Measurements from ENCODE around the gene PCYT1A. TPM values are rescaled to one million over a fixed set of nuclear protein-coding genes. Genes with fewer than 3 reads are reported as not detected.
"Not testable (repeated sequence)": the region's sequence is repeated elsewhere in the genome, so short reads cannot be mapped to it uniquely, and the experiment has no call there.

PCYT1A gene
- total and polyA plus RNA-seq, 7 donors = 28.4 to 98.4 (median 62.9) TPM

DNA sequence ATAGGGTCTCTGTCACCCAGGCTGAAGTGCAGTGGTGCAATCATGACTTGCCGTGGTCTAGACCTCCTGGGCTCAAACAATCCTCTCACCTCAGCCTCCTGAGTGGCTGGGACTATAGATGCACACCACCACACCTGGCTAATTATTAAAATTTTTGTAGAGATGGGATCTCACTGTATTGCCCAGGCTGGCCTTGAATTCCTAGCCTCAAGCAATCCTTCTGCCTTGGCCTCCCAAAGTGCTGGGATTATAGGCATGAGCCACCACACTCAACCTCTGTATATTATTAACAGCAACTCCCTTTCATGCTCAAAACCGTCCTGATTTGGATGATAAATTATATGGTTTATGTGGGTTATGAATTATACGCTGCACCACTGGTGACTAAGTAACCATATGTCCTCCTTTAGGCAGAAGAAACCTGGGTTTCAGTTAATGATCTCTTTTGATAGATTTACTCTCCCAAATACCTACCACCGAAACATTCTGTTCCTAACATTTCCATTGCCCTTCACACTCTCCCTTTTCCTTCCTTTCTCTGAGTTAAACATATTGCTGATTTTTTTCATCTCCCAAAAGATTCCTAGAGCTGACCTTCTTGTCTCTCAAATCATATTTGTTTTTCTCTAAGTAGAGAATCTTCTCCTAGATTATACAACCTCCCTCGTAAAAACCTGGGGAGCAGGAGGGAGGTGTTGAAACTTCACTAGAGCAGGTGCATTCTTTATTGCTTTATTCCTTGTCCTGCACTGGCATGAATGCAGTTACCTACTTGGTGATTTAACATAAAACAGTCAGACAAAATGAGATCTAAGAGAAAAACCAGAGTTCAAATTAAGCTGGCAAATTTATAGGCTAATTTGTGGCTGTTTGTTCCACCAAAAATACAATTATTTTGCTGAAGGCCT, 32.9 kb downstream of the PCYT1A start:
- H3K27me3 ChIP-seq (ENCODE audit: insufficient read depth in 3 of 3, low read length in 2 of 3) = no peaks in the 10 kb centered on the region
- H3K36me3 ChIP-seq (ENCODE audit: insufficient read depth in 1 of 2, low read depth in 1 of 2) = peaks cover 3 to 45% of the 10 kb centered on the region in 2 donors
- TF ChIP-seq, protein P1, sequence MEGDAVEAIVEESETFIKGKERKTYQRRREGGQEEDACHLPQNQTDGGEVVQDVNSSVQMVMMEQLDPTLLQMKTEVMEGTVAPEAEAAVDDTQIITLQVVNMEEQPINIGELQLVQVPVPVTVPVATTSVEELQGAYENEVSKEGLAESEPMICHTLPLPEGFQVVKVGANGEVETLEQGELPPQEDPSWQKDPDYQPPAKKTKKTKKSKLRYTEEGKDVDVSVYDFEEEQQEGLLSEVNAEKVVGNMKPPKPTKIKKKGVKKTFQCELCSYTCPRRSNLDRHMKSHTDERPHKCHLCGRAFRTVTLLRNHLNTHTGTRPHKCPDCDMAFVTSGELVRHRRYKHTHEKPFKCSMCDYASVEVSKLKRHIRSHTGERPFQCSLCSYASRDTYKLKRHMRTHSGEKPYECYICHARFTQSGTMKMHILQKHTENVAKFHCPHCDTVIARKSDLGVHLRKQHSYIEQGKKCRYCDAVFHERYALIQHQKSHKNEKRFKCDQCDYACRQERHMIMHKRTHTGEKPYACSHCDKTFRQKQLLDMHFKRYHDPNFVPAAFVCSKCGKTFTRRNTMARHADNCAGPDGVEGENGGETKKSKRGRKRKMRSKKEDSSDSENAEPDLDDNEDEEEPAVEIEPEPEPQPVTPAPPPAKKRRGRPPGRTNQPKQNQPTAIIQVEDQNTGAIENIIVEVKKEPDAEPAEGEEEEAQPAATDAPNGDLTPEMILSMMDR (IDR thresholded peaks at IDR 0.05) = no peak
- 72 to 80% (median 76%) methylated on average over 5 of the region's 5 CpGs for WGBS, 3 donors
- no peaks in the 10 kb centered on the region for H3K9me3 ChIP-seq
- H3K4me3 ChIP-seq = no peak overlapping the region
- no peak for DNase-seq
- peaks cover 2% of the 10 kb centered on the region for H3K4me1 ChIP-seq
- ATAC-seq = no peak
- intact Hi-C loops (cut with DNase I) = loop anchor here (5.0 to 10.0 kb wide), 4 partner anchors 60 to 263 kb away; partner anchors contain the start of genes DYNLT2B (in 2 of the 2) and SMCO1 (in 2 of the 2)
- H3K27ac ChIP-seq = no peak overlapping the region

DNA sequence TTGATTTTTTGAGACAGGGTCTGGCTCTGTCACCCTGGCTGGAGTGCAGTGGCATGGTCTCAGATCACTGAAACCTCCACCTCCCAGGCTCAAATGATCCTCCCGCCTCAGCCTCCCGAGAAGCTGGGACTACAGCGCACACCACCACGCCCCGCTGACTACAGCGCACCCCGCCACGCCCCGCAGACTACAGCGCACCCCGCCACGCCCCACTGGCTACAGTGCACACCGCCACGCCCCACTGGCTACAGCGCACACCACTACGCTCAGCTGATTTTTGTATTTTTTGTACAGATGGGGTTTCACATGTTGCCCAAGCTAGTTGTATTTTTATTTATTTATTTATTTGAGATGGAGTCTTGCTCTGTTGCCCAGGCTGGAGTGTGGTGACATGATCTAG, 35.6 kb downstream of the PCYT1A start:
- ATAC-seq (no peak), DNase-seq (no peak)
- no peaks in the 10 kb centered on the region for H3K9me3 ChIP-seq
- TF ChIP-seq, protein P1 (IDR thresholded peaks at IDR 0.05) = no peak
- WGBS, 3 donors = 98 to 99% (median 99%) methylated on average over 16 of the region's 16 CpGs
- intact Hi-C loops (cut with DNase I) = loop anchor here (5.0 to 10.0 kb wide), 4 partner anchors 63 to 265 kb away; partner anchors contain the start of genes DYNLT2B (in 2 of the 2) and SMCO1 (in 2 of the 2)
- no peak overlapping the region for H3K4me3 ChIP-seq
- H3K4me1 ChIP-seq = peaks cover 2% of the 10 kb centered on the region
- no peak overlapping the region for H3K27ac ChIP-seq
- peaks cover 8 to 54% of the 10 kb centered on the region in 2 donors for H3K36me3 ChIP-seq (ENCODE audit: insufficient read depth in 1 of 2, low read depth in 1 of 2)
- no peaks in the 10 kb centered on the region for H3K27me3 ChIP-seq (ENCODE audit: insufficient read depth in 3 of 3, low read length in 2 of 3)

DNA sequence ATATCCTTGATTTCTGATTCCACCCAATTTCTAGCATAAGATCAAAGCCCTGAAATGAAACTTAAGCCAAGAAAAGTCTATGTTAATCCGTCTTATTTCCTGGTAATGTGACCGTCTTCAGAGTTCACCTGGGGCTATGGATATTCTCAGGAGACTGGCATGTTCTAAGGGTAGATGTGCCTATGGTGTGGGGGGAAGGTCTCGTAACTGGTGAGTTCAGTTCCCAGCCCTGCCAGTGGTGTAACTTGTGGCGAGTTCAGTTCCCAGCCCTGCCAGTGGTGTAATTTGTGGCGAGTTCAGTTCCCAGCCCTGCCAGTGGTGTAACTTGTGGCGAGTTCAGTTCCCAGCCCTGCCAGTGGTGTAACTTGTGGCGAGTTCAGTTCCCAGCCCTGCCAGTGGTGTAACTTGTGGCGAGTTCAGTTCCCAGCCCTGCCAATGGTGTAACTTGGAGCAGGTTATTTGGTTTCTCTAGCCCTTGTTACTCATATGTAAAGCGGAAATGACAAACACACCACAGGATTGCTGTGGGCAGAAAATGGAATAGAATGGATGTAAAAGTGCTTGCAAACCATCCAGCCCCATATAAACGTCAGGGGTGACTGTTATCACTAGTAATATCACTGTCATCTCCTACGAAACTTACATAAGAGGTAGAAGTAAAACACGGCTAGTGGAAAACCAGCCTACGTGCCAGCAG, 40.8 kb downstream of the PCYT1A start:
- H3K9me3 ChIP-seq = no peaks in the 10 kb centered on the region
- ATAC-seq (no peak), DNase-seq (no peak)
- intact Hi-C loops (cut with DNase I) = no loop called here
- 85 to 94% (median 90%) methylated on average over 12 to 13 of the region's 13 CpGs for WGBS, 3 donors
- H3K36me3 ChIP-seq (ENCODE audit: insufficient read depth in 1 of 2, low read depth in 1 of 2) = peaks cover 20 to 56% of the 10 kb centered on the region in 2 donors
- H3K4me1 ChIP-seq = peaks cover 2% of the 10 kb centered on the region
- TF ChIP-seq, protein P1 (IDR thresholded peaks at IDR 0.05) = no peak
- no peak overlapping the region for H3K27ac ChIP-seq
- no peaks in the 10 kb centered on the region for H3K27me3 ChIP-seq (ENCODE audit: insufficient read depth in 3 of 3, low read length in 2 of 3)
- H3K4me3 ChIP-seq = no peak overlapping the region

DNA sequence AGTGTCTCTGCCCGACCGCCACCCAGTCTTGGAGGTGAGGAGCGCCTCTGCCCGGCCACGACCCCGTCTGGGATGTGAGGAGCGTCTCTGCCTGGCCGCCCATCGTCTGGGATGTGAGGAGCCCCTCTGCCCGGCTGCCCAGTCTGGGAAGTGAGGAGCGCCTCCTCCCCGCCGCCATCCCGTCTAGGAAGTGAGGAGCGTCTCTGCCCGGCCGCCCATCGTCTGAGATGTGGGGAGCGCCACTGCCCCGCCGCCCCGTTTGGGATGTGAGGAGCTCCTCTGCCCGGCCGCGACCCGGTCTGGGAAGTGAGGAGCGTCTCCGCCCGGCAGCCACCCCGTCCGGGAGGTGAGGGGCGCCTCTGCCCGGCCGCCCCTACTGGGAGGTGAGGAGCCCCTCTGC, 43.4 kb downstream of the PCYT1A start:
- H3K4me1 ChIP-seq; intact Hi-C loops (cut with DNase I); H3K27ac ChIP-seq; H3K9me3 ChIP-seq; ATAC-seq; H3K27me3 ChIP-seq (ENCODE audit: insufficient read depth in 3 of 3, low read length in 2 of 3); DNase-seq; H3K4me3 ChIP-seq: not testable (repeated sequence)
- peaks cover 31 to 82% of the 10 kb centered on the region in 2 donors for H3K36me3 ChIP-seq (ENCODE audit: insufficient read depth in 1 of 2, low read depth in 1 of 2)
- 97 to 99% (median 97%) methylated on average over 28 to 34 of the region's 34 CpGs for WGBS, 3 donors

DNA sequence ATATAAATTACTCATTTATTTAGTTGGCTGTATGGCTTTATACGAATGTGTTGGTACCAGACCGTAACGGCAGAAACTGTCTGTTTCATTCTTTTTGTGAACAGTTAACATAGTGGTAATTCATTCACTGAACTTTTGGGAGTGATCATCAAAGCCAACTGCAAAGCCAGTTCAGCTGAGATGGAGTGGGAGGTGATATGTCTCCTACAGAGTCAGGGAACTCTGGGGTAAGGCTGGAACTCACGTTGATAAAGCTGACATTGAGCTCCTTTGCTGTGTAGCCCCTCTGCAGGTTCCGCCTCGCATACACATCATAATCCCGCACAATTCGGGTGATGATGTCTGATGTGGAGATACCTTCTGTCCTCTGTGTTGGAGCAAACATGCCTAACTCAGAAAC, 45.8 kb downstream of the PCYT1A start:
- Histone ChIP-seq H3K27me3 (ENCODE audit: insufficient read depth in 3 of 3, low read length in 2 of 3) (no peaks in the 10 kb centered on the region), H3K27ac (no peak overlapping the region), H3K4me3 (no peak overlapping the region), H3K9me3 (no peaks in the 10 kb centered on the region), H3K4me1 (no peaks in the 10 kb centered on the region), H3K36me3 (ENCODE audit: insufficient read depth in 1 of 2, low read depth in 1 of 2) (peaks cover 26 to 83% of the 10 kb centered on the region in 2 donors)
- no peak for DNase-seq
- TF ChIP-seq, protein P1 (IDR thresholded peaks at IDR 0.05) = no peak
- intact Hi-C loops (cut with DNase I) = no loop called here
- WGBS, 3 donors = 90% methylated on average over 8 of the region's 8 CpGs
- no peak for ATAC-seq
